ENCODE measurements around the gene DHX30. TPM values are rescaled to one million over a fixed set of nuclear protein-coding genes. Genes with fewer than 3 reads are reported as not detected.

The DHX30 gene
- total RNA-seq, 1 donor: 59.4 TPM

GRCh38 chr3:47854720-47855455 is 52.0 kb downstream of the DHX30 start:
- H3K79me2 ChIP-seq (ENCODE audit: insufficient read depth, low read length): no peaks in the 10 kb centered on the region
- peak; percentile 61 for DNase-seq (ENCODE audit: insufficient read length, low spot score, missing footprints)
- H3K4me3 ChIP-seq (ENCODE audit: insufficient read depth, low read length): no peak overlapping the region
- no peak overlapping the region for H2AFZ ChIP-seq (ENCODE audit: low read length)
- no peak for TF ChIP-seq CTCF (IDR thresholded peaks at IDR 0.05; ENCODE audit: extremely low read depth, low read depth, low read length)
- H4K20me1 ChIP-seq (ENCODE audit: insufficient read depth, low read length): peaks cover 12% of the 10 kb centered on the region
- H3K9me3 ChIP-seq (ENCODE audit: low read depth, low read length): no peaks in the 10 kb centered on the region
- H3K4me1 ChIP-seq (ENCODE audit: insufficient read depth, low read length): no peaks in the 10 kb centered on the region
- no peak overlapping the region for H3K27ac ChIP-seq (ENCODE audit: low read depth, low read length)
- no peak overlapping the region for H3K4me2 ChIP-seq (ENCODE audit: insufficient read depth, low read length)
- peaks cover 80% of the 10 kb centered on the region for H3K36me3 ChIP-seq (ENCODE audit: insufficient read depth, low read length)
- no peaks in the 10 kb centered on the region for H3K27me3 ChIP-seq (ENCODE audit: insufficient read depth, low read length)

- Histone ChIP-seq H3K4me2 (ENCODE audit: insufficient read depth, low read length) (no peak overlapping the region), H3K4me1 (ENCODE audit: insufficient read depth, low read length) (no peaks in the 10 kb centered on the region), H3K27ac (ENCODE audit: low read depth, low read length) (no peak overlapping the region), H3K27me3 (ENCODE audit: insufficient read depth, low read length) (no peaks in the 10 kb centered on the region), H3K4me3 (ENCODE audit: insufficient read depth, low read length) (no peak overlapping the region), H3K9me3 (ENCODE audit: low read depth, low read length) (no peaks in the 10 kb centered on the region), H3K79me2 (ENCODE audit: insufficient read depth, low read length) (no peaks in the 10 kb centered on the region), H2AFZ (ENCODE audit: low read length) (no peak overlapping the region), H3K36me3 (ENCODE audit: insufficient read depth, low read length) (peaks cover 80% of the 10 kb centered on the region), H4K20me1 (ENCODE audit: insufficient read depth, low read length) (peaks cover 6% of the 10 kb centered on the region)
- peak; percentile 59 for DNase-seq (ENCODE audit: insufficient read length, low spot score, missing footprints)
- TF ChIP-seq CTCF (IDR thresholded peaks at IDR 0.05; ENCODE audit: extremely low read depth, low read depth, low read length): no peak
Observed at GRCh38 chr3:47855461-47856383, 52.8 kb downstream of the DHX30 start.

- H3K36me3 ChIP-seq (ENCODE audit: insufficient read depth, low read length): peaks cover 72% of the 10 kb centered on the region
Observed at GRCh38 chr3:47856669-47857068, 53.7 kb downstream of the DHX30 start.

More at GRCh38 chr3:47856669-47857068, 53.7 kb downstream of the DHX30 start:
- Histone ChIP-seq H3K27me3 (ENCODE audit: insufficient read depth, low read length) (no peaks in the 10 kb centered on the region), H3K9me3 (ENCODE audit: low read depth, low read length) (no peaks in the 10 kb centered on the region), H3K4me2 (ENCODE audit: insufficient read depth, low read length) (no peak overlapping the region), H2AFZ (ENCODE audit: low read length) (no peak overlapping the region), H4K20me1 (ENCODE audit: insufficient read depth, low read length) (peaks cover 6% of the 10 kb centered on the region), H3K4me3 (ENCODE audit: insufficient read depth, low read length) (no peak overlapping the region), H3K4me1 (ENCODE audit: insufficient read depth, low read length) (no peaks in the 10 kb centered on the region), H3K79me2 (ENCODE audit: insufficient read depth, low read length) (no peaks in the 10 kb centered on the region), H3K27ac (ENCODE audit: low read depth, low read length) (no peak overlapping the region)
- DNase-seq (ENCODE audit: insufficient read length, low spot score, missing footprints): peak; percentile 18
- no peak for TF ChIP-seq CTCF (IDR thresholded peaks at IDR 0.05; ENCODE audit: extremely low read depth, low read depth, low read length)

All from osteoblast (primary cell).